NT2/D1 (cell line): ENCODE data around the gene COL20A1.
A peak's percentile ranks its signal among the peaks of the same experiment; 100 is the strongest.
"Not testable (repeated sequence)": the region's sequence is repeated elsewhere in the genome, so short reads cannot be mapped to it uniquely, and the experiment has no call there.

Experiments used
- DNase-seq: peaks from one replicate; pipeline ENCODE4 v3.0.0-alpha.2; 2011; ENCODE audit warnings: low read depth, low spot score
- H3K27me3 ChIP-seq: 2 replicates; pipeline ENCODE4 v1.6.0; 2011; ENCODE audit warnings: mild to moderate bottlenecking; ENCODE audit not compliant: insufficient read length, insufficient read depth
- H3K36me3 ChIP-seq: 2 replicates; pipeline ENCODE4 v1.6.1; 2011; ENCODE audit warnings: mild to moderate bottlenecking, low read length, mixed read lengths; ENCODE audit not compliant: insufficient read depth, insufficient read length
- H3K4me1 ChIP-seq: 2 replicates; pipeline ENCODE4 v1.5.1; 2011; ENCODE audit not compliant: insufficient read depth, insufficient read length
- H3K4me3 ChIP-seq: 2 replicates; pipeline ENCODE4 v1.5.1; 2011; ENCODE audit warnings: low read depth; ENCODE audit not compliant: insufficient read length
- H3K9ac ChIP-seq: 2 replicates; pipeline ENCODE4 v1.6.0; 2011; ENCODE audit warnings: low read depth; ENCODE audit not compliant: insufficient read length
- H3K9me3 ChIP-seq: 2 replicates; pipeline ENCODE4 v1.5.1; 2011; ENCODE audit warnings: mild to moderate bottlenecking, low read length; ENCODE audit not compliant: insufficient read depth
- SUZ12 ChIP-seq: IDR thresholded peaks from 2 replicates; pipeline ENCODE4 v1.6.1; 2011; ENCODE audit not compliant: insufficient read length, insufficient read depth; ENCODE audit errors: extremely low read depth
- YY1 ChIP-seq: IDR thresholded peaks from 2 replicates; pipeline ENCODE4 v1.6.1; 2011; ENCODE audit not compliant: insufficient read length, insufficient read depth
- ZNF274 ChIP-seq: IDR thresholded peaks from 2 replicates; pipeline ENCODE4 v1.6.1; 2011; ENCODE audit warnings: mild to moderate bottlenecking, low read depth, low read length

Gene COL20A1

GRCh38 chr20:63292904-63293303 lies at the start of gene COL20A1:
COL20A1 (plus strand) TSS chr20:63293186; CDS start chr20:63295108, 1,922 bp downstream.
- no peak within 1 kb of the TSS for H3K4me3 ChIP-seq
- DNase-seq: no peak
- no peak for TF ChIP-seq SUZ12
- no peak for TF ChIP-seq ZNF274
- peaks cover 44% of the 10 kb centered on the region for H3K36me3 ChIP-seq
- H3K27me3 ChIP-seq: no peaks in the 10 kb centered on the region
- H3K9ac ChIP-seq: peak within 1 kb of the TSS; percentile 42
- no peaks in the 10 kb centered on the region for H3K9me3 ChIP-seq
- H3K4me1 ChIP-seq: peaks cover 45% of the 10 kb centered on the region

- Histone ChIP-seq H3K4me1 (peaks cover 23% of the 10 kb centered on the region), H3K27me3 (no peaks in the 10 kb centered on the region), H3K9me3 (no peaks in the 10 kb centered on the region), H3K4me3 (no peak overlapping the region), H3K36me3 (peaks cover 4% of the 10 kb centered on the region), H3K9ac (no peak overlapping the region)
- no peak for TF ChIP-seq SUZ12
- TF ChIP-seq YY1: no peak
- no peak for TF ChIP-seq ZNF274
- DNase-seq: no peak
These were observed 49.3 kb upstream of the COL20A1 start for GRCh38 chr20:63243604-63244247.

- no peaks in the 10 kb centered on the region for H3K9me3 ChIP-seq
- H3K4me1 ChIP-seq: peaks cover 23% of the 10 kb centered on the region
- TF ChIP-seq SUZ12: no peak
- no peak for TF ChIP-seq ZNF274
- TF ChIP-seq YY1: no peak
- no peak overlapping the region for H3K4me3 ChIP-seq
- no peak overlapping the region for H3K9ac ChIP-seq
- no peaks in the 10 kb centered on the region for H3K27me3 ChIP-seq
- DNase-seq: no peak
- H3K36me3 ChIP-seq: peaks cover 4% of the 10 kb centered on the region
These were observed 48.5 kb upstream of the COL20A1 start for GRCh38 chr20:63244468-63244867.

GRCh38 chr20:63246490-63247288 lies 46.3 kb upstream of the COL20A1 start:
- H3K9ac ChIP-seq: peak overlapping the region; percentile 50
- no peak overlapping the region for H3K4me3 ChIP-seq
- TF ChIP-seq YY1: no peak
- TF ChIP-seq ZNF274: no peak
- TF ChIP-seq SUZ12: no peak
- peaks cover 2% of the 10 kb centered on the region for H3K27me3 ChIP-seq
- H3K36me3 ChIP-seq: peaks cover 4% of the 10 kb centered on the region
- H3K4me1 ChIP-seq: peaks cover 23% of the 10 kb centered on the region
- no peak for DNase-seq
- H3K9me3 ChIP-seq: no peaks in the 10 kb centered on the region; the same call in 1 of the 2 replicates

- H3K36me3 ChIP-seq: peaks cover 4% of the 10 kb centered on the region
- peaks cover 30% of the 10 kb centered on the region for H3K4me1 ChIP-seq
- no peak for DNase-seq
- H3K27me3 ChIP-seq: peaks cover 12% of the 10 kb centered on the region
- no peak for TF ChIP-seq YY1
- no peak for TF ChIP-seq SUZ12
- no peak for TF ChIP-seq ZNF274
- no peak overlapping the region for H3K4me3 ChIP-seq
- H3K9ac ChIP-seq: peak overlapping the region; percentile 57
- no peaks in the 10 kb centered on the region; the same call in 1 of the 2 replicates for H3K9me3 ChIP-seq
These were observed 45.2 kb upstream of the COL20A1 start for GRCh38 chr20:63247671-63248228.

DNA sequence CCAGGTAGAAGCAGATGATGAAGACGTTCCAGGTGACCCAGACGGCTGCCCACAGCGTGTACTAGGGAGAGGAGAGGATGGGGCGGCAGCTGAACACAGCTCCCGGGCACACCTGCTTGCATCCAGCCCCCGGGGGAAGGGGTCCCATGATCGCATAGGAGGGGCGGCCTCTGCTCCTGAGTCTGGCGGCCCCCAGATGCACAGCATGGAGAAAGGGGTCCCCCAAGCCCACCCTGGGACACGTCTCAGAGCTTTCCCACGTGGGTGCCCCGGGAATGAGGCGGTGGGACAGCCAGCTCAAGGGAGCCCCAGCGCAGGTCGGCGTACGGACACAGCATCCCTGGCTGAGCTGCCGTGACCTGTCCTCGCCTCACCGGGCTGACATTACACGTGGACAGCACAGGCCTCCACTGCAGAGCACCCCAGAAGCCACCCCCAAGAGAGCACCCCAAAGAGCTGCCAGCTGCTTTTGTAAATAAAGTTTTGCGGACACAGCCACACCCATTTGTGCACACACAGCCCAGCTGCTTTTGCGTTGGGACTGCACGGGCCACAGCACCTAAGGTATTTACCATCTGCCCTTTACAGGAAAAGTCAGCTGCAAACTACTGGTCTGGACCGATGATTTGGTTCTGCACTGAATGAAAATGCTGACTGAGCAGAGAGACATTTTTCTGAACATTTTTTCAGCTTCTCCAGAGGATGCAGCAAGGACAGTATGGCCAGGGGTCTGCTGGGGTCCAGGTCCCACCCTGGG lies 44.0 kb upstream of the COL20A1 start:
- peaks cover 35% of the 10 kb centered on the region for H3K4me1 ChIP-seq
- no peak overlapping the region for H3K4me3 ChIP-seq
- H3K36me3 ChIP-seq: no peaks in the 10 kb centered on the region
- H3K27me3 ChIP-seq: peaks cover 17% of the 10 kb centered on the region
- no peak overlapping the region for H3K9ac ChIP-seq
- TF ChIP-seq ZNF274 (no peak), SUZ12 (no peak), YY1 (no peak)
- no peak for DNase-seq
- no peaks in the 10 kb centered on the region; the same call in 1 of the 2 replicates for H3K9me3 ChIP-seq

DNA sequence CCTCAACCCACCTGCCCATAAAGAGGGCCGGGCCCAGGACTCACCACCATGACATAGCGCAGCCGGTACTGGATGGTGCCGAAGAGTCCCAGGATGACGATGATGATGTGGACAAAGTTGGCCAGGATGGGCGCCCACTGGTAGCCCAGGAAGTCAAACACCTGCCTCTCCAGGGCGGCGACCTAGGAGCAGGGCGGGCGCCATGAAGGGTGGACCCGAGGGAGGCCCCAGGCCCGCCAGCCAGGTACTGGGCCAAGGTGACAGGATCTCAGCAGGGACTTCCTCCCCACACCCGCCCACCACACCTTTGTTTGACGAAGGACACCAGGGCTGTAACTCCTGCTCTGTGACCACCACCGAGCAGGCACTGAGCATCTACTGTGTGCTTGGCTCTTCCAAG lies 43.1 kb upstream of the COL20A1 start:
- Histone ChIP-seq H3K27me3 (peaks cover 20% of the 10 kb centered on the region), H3K9ac (no peak overlapping the region), H3K4me1 (peaks cover 33% of the 10 kb centered on the region)

GRCh38 chr20:63251350-63251749 lies 41.6 kb upstream of the COL20A1 start:
- H3K36me3 ChIP-seq, H3K9me3 ChIP-seq, DNase-seq, H3K4me3 ChIP-seq, H3K9ac ChIP-seq: not testable (repeated sequence)
- Histone ChIP-seq H3K4me1 (peaks cover 46% of the 10 kb centered on the region), H3K27me3 (peaks cover 34% of the 10 kb centered on the region)

More for the DNA sequence above, 43.1 kb upstream of the COL20A1 start:
- TF ChIP-seq ZNF274 (no peak), SUZ12 (no peak), YY1 (no peak)
- Histone ChIP-seq H3K4me3 (no peak overlapping the region), H3K9me3 (no peaks in the 10 kb centered on the region; the same call in 1 of the 2 replicates), H3K36me3 (no peaks in the 10 kb centered on the region)
- DNase-seq: no peak
